OCI-LY3 (cell line): ENCODE measurements around the gene NEDD4L.

Source experiments
- CTCF ChIP-seq: fragments of 200-600, 300-600 bp; sonication (generic); IDR thresholded peaks from 2 replicates; pipeline ENCODE4 v1.5.1; 2014; ENCODE audit warnings: antibody characterized with exemption, low read length, low read depth
- EZH2phosphoT487 ChIP-seq: fragments of 200-600 bp; shearing (Covaris generic); IDR thresholded peaks from 2 replicates; pipeline ENCODE4 v1.6.1; 2018; ENCODE audit warnings: antibody characterized with exemption, mixed run types, low read depth

- TF ChIP-seq CTCF, result no peak
- TF ChIP-seq EZH2phosphoT487, result no peak
Measured at GRCh38 chr18:58076052-58076451, 32.0 kb downstream of the NEDD4L start.
